Measurements from ENCODE around the gene RIMS4.

DNA sequence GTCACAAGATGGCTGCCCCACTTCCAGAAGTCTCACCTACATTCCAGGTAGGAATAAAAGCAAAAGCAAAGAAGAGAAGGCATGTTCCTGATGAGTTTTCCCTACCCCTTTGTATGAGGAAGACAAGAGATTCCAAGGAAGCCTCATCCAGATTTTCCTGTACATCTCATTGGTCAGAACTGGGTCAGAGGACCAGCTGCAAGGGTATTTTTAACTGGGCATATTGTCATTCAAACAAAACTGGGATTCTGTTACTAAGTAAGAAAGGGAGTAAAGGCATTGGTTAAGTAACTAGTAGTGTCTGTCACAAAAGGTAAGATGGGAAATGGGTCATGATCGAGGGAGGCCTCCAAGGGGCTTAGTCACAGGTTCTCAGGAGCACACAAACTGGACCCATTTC, 28.2 kb upstream of the RIMS4 start:
- TF ChIP-seq, protein P1, sequence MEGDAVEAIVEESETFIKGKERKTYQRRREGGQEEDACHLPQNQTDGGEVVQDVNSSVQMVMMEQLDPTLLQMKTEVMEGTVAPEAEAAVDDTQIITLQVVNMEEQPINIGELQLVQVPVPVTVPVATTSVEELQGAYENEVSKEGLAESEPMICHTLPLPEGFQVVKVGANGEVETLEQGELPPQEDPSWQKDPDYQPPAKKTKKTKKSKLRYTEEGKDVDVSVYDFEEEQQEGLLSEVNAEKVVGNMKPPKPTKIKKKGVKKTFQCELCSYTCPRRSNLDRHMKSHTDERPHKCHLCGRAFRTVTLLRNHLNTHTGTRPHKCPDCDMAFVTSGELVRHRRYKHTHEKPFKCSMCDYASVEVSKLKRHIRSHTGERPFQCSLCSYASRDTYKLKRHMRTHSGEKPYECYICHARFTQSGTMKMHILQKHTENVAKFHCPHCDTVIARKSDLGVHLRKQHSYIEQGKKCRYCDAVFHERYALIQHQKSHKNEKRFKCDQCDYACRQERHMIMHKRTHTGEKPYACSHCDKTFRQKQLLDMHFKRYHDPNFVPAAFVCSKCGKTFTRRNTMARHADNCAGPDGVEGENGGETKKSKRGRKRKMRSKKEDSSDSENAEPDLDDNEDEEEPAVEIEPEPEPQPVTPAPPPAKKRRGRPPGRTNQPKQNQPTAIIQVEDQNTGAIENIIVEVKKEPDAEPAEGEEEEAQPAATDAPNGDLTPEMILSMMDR (IDR thresholded peaks at IDR 0.05): no peak
- TF ChIP-seq, protein P2, sequence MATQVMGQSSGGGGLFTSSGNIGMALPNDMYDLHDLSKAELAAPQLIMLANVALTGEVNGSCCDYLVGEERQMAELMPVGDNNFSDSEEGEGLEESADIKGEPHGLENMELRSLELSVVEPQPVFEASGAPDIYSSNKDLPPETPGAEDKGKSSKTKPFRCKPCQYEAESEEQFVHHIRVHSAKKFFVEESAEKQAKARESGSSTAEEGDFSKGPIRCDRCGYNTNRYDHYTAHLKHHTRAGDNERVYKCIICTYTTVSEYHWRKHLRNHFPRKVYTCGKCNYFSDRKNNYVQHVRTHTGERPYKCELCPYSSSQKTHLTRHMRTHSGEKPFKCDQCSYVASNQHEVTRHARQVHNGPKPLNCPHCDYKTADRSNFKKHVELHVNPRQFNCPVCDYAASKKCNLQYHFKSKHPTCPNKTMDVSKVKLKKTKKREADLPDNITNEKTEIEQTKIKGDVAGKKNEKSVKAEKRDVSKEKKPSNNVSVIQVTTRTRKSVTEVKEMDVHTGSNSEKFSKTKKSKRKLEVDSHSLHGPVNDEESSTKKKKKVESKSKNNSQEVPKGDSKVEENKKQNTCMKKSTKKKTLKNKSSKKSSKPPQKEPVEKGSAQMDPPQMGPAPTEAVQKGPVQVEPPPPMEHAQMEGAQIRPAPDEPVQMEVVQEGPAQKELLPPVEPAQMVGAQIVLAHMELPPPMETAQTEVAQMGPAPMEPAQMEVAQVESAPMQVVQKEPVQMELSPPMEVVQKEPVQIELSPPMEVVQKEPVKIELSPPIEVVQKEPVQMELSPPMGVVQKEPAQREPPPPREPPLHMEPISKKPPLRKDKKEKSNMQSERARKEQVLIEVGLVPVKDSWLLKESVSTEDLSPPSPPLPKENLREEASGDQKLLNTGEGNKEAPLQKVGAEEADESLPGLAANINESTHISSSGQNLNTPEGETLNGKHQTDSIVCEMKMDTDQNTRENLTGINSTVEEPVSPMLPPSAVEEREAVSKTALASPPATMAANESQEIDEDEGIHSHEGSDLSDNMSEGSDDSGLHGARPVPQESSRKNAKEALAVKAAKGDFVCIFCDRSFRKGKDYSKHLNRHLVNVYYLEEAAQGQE (IDR thresholded peaks at IDR 0.05; ENCODE audit: insufficient read depth in 1 of 2, low read depth in 2 of 2, low read length in 1 of 2): no peak
- no peak for TF ChIP-seq TCF7L2 (IDR thresholded peaks at IDR 0.05; ENCODE audit: low read depth, low read length)
